ENCODE measurements around the gene RPL29. TPM values are rescaled to one million over a fixed set of nuclear protein-coding genes. Genes with fewer than 3 reads are reported as not detected.

Gene RPL29
- total RNA-seq, 1 donor from 2014 or later, result 1,237 TPM

DNA sequence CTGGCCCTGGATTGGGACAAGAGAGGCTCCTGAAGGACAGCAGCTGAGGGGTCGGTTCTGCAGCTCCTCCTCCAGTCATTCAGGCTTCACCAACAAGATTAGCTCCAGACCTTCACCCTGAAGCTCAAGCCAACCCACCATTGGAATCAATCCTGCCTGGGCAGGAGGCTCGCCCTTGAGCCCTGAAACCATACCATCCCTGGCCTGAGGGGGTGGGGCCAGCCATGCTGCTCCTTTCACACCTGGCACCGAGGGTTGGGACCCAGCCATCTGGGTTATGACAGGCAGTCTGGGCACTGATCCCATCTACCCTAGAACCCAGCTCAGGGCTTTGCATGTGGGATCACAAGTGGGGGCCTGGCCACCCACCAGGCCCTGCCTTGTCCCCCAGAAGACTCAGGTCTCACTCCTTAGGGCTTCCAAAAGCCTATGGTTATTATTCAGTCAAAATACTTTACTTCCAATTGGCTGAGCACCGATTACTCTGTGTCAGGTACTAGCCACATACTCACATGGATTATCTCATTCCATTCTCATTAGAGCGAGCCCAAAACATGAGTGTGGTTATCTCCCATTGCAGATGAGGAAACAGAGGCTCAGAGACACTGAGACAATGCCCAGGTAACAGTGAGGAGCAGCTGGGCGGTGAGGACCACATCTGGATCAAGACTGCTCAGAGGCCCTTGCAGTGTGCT lies 24.9 kb downstream of the RPL29 start:
- no peaks in the 10 kb centered on the region for H3K9me3 Mint-ChIP-seq
- no peak overlapping the region for H3K4me3 Mint-ChIP-seq
- no peak for DNase-seq (ENCODE audit: low spot score in 2 of 2, unreplicated experiment in 2 of 2)
- H3K4me1 Mint-ChIP-seq, result peaks cover 41% of the 10 kb centered on the region
- no peaks in the 10 kb centered on the region for H3K36me3 Mint-ChIP-seq
- TF ChIP-seq CTCF (IDR thresholded peaks at IDR 0.05; ENCODE audit: unreplicated experiment), result no peak
- peak overlapping the region; percentile 16 for H3K27ac Mint-ChIP-seq
- no peaks in the 10 kb centered on the region for H3K27me3 Mint-ChIP-seq (ENCODE audit: low read depth)

- no peaks in the 10 kb centered on the region for H3K27me3 Mint-ChIP-seq (ENCODE audit: low read depth)
- TF ChIP-seq CTCF (IDR thresholded peaks at IDR 0.05; ENCODE audit: unreplicated experiment), result no peak
- H3K36me3 Mint-ChIP-seq, result no peaks in the 10 kb centered on the region
- no peaks in the 10 kb centered on the region for H3K9me3 Mint-ChIP-seq
- DNase-seq (ENCODE audit: low spot score in 2 of 2, unreplicated experiment in 2 of 2), result no peak
- H3K4me3 Mint-ChIP-seq, result no peak overlapping the region
- H3K27ac Mint-ChIP-seq, result no peak overlapping the region
- peaks cover 43% of the 10 kb centered on the region for H3K4me1 Mint-ChIP-seq
Measured at GRCh38 chr3:51969841-51970240, 25.9 kb downstream of the RPL29 start.

- Mint-ChIP-seq H3K36me3 (no peaks in the 10 kb centered on the region), H3K27me3 (ENCODE audit: low read depth) (no peaks in the 10 kb centered on the region), H3K9me3 (no peaks in the 10 kb centered on the region), H3K27ac (peak overlapping the region; percentile 76), H3K4me3 (peak overlapping the region; percentile 86), H3K4me1 (peaks cover 42% of the 10 kb centered on the region)
- TF ChIP-seq CTCF (IDR thresholded peaks at IDR 0.05; ENCODE audit: unreplicated experiment), result no peak
- no peak for DNase-seq (ENCODE audit: low spot score in 2 of 2, unreplicated experiment in 2 of 2)
Measured at GRCh38 chr3:51968883-51969678, 26.6 kb downstream of the RPL29 start.

DNA sequence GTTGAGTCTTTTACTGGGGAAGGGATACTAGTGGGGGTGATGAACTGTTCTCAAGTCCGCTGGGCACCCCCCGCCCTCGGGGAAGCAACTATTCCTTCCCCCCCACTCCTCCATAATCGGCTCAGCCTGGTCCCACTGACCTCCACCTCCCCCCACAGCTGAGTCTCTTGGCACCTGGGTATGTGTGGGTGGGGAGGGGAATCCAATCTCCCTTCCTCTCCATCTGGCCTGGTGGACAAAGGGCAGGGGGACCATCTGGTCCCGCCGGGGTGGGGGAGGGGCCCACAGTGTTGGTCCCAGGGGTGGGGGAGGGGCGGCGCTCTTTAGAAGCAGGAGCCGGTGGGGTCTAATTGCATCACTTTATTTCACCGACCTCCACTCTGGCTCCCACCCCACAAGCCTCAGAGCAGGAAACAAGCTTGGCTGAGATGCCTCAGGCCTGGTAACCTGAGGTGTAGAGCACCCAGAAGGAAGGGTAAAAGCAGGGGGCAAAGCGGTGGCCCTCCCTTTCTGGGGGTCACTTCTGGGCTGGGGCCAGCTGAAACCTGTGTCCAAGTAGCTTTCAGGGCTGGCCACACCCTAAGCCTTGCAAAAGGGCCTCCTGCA lies 27.4 kb downstream of the RPL29 start:
- H3K9me3 Mint-ChIP-seq, result no peaks in the 10 kb centered on the region
- H3K4me3 Mint-ChIP-seq, result peak overlapping the region; percentile 86
- peaks cover 36% of the 10 kb centered on the region for H3K4me1 Mint-ChIP-seq
- H3K36me3 Mint-ChIP-seq, result no peaks in the 10 kb centered on the region
- DNase-seq (ENCODE audit: low spot score in 2 of 2, unreplicated experiment in 2 of 2), result no peak
- peak overlapping the region; percentile 83 for H3K27ac Mint-ChIP-seq
- no peak for TF ChIP-seq CTCF (IDR thresholded peaks at IDR 0.05; ENCODE audit: unreplicated experiment)
- no peaks in the 10 kb centered on the region for H3K27me3 Mint-ChIP-seq (ENCODE audit: low read depth)

GRCh38 chr3:51967384-51968169 lies 28.1 kb downstream of the RPL29 start, which contains the start of gene PCBP4:
PCBP4 (minus strand) TSS chr3:51967454; CDS start chr3:51961240, 6,214 bp downstream.
- no peaks in the 10 kb centered on the region for H3K9me3 Mint-ChIP-seq
- no peaks in the 10 kb centered on the region for H3K36me3 Mint-ChIP-seq
- H3K4me3 Mint-ChIP-seq, result peak within 1 kb of the TSS; percentile 86
- TF ChIP-seq CTCF (IDR thresholded peaks at IDR 0.05; ENCODE audit: unreplicated experiment), result no peak
- H3K27me3 Mint-ChIP-seq (ENCODE audit: low read depth), result no peaks in the 10 kb centered on the region
- H3K4me1 Mint-ChIP-seq, result peaks cover 36% of the 10 kb centered on the region
- peak within 1 kb of the TSS; percentile 85 for H3K27ac Mint-ChIP-seq
- DNase-seq (ENCODE audit: low spot score in 2 of 2, unreplicated experiment in 2 of 2), result peak in 1 of 2 experiments; percentile 70

Measured in mesothelial cell of epicardium (in vitro differentiated cells).